HPDE6-E6E7 (cell line): ENCODE measurements around the gene ITSN2.
"Not testable (repeated sequence)": the region's sequence is repeated elsewhere in the genome, so short reads cannot be mapped to it uniquely, and the experiment has no call there.

Experiments used
- DNase-seq: peaks from one replicate; pipeline ENCODE4 v3.0.0; 2011; ENCODE audit warnings: missing footprints; ENCODE audit errors: extremely low spot score

Gene ITSN2

GRCh38 chr2:24363301-24363700, 3.0 kb upstream of the ITSN2 start:
- DNase-seq: no peak

GRCh38 chr2:24362253-24362652, 1.9 kb upstream of the ITSN2 start:
- no peak for DNase-seq

GRCh38 chr2:24360963-24361330, 611 bp upstream of the ITSN2 start:
- no peak for DNase-seq

- peak; percentile 31 for DNase-seq
Observed at GRCh38 chr2:24359129-24360049, 947 bp downstream of the ITSN2 start.

- not testable (repeated sequence) for DNase-seq
Observed at GRCh38 chr2:24357767-24358166, 2.6 kb downstream of the ITSN2 start.

- DNase-seq: not testable (repeated sequence)
Observed at GRCh38 chr2:24357115-24357514, 3.2 kb downstream of the ITSN2 start.

- DNase-seq: no peak
Observed at GRCh38 chr2:24354957-24355356, 5.4 kb downstream of the ITSN2 start.

- DNase-seq: no peak
Observed at GRCh38 chr2:24354395-24354794, 5.9 kb downstream of the ITSN2 start.

GRCh38 chr2:24353973-24354372, 6.4 kb downstream of the ITSN2 start:
- no peak for DNase-seq

GRCh38 chr2:24353364-24353763, 7.0 kb downstream of the ITSN2 start:
- no peak for DNase-seq

- no peak for DNase-seq
Observed at GRCh38 chr2:24352664-24353063, 7.7 kb downstream of the ITSN2 start.

- DNase-seq: no peak
Observed at GRCh38 chr2:24351981-24352380, 8.4 kb downstream of the ITSN2 start.

- no peak for DNase-seq
Observed at GRCh38 chr2:24351627-24351938, 8.8 kb downstream of the ITSN2 start.

GRCh38 chr2:24350826-24351626, 9.3 kb downstream of the ITSN2 start:
- DNase-seq: no peak

- DNase-seq: no peak
Observed at GRCh38 chr2:24349097-24349496, 11.2 kb downstream of the ITSN2 start.

GRCh38 chr2:24345937-24346336, 14.4 kb downstream of the ITSN2 start:
- no peak for DNase-seq

GRCh38 chr2:24343225-24343882, 17.0 kb downstream of the ITSN2 start:
- DNase-seq: no peak

- no peak for DNase-seq
Observed at GRCh38 chr2:24342110-24342910, 18.0 kb downstream of the ITSN2 start.

GRCh38 chr2:24339856-24340262, 20.5 kb downstream of the ITSN2 start:
- no peak for DNase-seq

- not testable (repeated sequence) for DNase-seq
Observed at GRCh38 chr2:24339098-24339497, 21.2 kb downstream of the ITSN2 start.

GRCh38 chr2:24337890-24338289, 22.4 kb downstream of the ITSN2 start:
- no peak for DNase-seq

GRCh38 chr2:24336811-24337210, 23.5 kb downstream of the ITSN2 start:
- no peak for DNase-seq
